Stimulated activated CD8-positive, alpha-beta memory T cell treated with anti-CD3 and anti-CD28 coated beads, Interleukin-15, amount 100 ng/mL, for 4 hours (primary cell): ENCODE measurements around the gene UGT1A10.

Experiments
- DNase-seq, 2 donors: peaks; one replicate each; pipeline ENCODE4 v3.0.0-alpha.2; 2020; ENCODE audit warnings: low read depth in 2 of 2

Gene UGT1A10

DNA sequence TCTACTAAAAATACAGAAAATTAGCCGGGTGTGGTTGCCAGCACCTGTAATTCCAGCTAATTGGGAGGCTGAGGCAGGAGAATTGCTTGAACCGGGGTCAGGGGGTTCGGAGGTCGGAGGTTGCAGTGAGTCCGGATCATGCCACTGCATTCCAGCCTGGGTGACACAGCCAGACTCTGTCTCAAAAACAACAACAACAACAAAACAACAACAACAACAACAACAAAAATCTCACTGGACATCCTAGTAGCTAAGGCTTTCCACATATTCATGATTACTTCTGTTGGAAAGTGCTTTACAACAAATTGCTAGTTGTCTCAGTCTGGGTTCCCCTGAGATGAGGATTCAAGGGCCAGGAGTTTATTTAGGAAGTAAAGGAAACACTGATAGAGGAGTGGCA lies 137.6 kb downstream of the UGT1A10 start:
- no peak for DNase-seq

DNA sequence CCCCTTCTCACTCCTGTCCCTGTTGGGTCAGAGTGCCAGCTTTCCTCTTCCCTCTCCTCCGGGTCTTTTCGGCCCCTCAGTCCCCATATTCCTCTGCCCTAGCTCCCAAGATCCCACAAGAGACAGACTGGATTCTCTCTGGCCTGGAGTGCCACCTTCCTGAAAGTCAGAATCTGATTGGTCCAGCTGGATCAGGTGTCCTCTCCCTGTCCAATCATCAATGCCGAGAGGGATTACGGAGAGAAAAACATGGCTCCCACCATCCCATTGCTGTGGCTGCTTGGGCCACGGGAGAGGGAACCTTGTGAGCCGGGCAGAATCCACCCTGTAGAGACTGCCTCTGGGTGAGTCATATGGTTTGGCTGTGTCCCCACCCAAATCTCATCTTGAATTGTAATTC lies 139.2 kb downstream of the UGT1A10 start:
- no peak for DNase-seq

DNA sequence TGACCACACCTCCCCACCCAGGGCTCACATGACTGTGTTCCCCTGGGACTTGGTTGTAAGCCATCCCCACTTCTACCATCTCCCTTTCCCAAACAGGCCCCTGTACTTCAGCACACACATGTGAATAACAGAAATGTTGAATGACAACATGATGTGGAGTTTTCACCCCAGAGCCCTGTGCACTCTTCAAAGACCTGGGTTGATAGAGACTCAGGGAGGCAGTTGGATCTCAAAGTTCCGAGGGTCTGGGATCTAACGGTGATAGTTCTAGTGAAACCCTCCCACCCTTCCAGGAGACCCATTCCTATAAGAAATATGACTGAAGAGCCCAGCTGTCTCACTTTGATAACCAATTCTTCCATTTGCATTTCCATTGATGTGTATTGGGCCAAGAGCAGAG lies 141.8 kb downstream of the UGT1A10 start, which contains the start of gene MROH2A:
TSS of gene MROH2A (plus strand) at position 301 of the 400 bp plus-strand sequence. CDS start 1,029 bp downstream, outside the sequence.
- no peak for DNase-seq

DNA sequence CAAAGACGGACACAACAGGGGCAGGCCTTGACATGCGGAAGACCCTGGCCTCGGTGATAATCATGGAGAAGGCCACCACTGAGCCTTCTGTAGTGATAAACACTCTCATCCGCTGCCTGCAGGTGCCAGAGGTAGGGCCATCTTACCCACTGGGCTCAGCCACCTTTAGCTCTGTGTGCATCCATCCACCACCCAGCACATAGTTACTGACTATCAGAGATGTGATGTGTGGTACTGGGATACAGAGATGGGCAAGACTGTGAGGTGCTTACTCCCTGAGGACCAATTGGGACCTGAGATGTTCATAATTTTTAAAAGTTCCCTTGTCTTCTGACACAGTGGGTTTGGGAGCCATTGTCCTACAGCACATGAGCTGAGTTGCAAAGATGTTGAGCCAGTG lies 143.5 kb downstream of the UGT1A10 start:
- no peak for DNase-seq

DNA sequence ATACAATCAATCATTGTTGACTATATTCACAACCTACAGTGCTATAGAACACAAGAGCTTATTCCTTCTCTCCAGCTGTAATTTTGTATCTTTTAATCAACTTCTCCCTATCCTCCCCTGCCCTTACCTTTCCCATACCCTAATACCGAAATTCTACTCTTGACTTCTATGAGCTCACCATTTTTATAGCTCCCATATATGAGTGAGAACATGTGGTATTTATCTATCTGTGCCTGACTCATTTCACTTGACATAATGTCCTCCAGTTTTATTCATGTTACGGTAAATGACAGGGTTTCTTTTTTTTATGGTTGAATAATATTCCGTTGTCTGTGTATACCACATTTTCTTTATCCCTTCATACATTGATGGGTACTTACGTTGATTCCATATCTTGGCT lies 144.5 kb downstream of the UGT1A10 start:
- DNase-seq = no peak

DNA sequence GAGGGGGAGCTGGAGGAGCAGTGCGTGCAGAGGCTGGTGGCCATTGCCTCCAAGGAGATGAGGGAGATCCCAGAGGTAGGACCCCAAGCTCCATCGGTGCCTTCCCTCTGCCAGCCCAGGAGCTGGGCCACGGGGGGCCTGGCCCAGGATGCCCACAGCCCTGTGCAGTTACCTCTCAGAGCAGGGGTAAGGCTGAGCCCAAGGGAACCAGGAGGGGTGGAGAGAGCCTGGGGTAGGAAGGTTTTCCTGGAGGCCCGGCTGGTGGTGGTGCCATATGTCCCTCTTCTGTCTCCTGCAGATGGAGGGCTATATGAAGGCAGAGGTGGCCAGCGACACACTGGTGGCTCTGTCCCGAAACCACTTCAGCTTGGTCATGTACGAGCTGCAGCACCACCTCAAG lies 153.3 kb downstream of the UGT1A10 start:
- no peak for DNase-seq

DNA sequence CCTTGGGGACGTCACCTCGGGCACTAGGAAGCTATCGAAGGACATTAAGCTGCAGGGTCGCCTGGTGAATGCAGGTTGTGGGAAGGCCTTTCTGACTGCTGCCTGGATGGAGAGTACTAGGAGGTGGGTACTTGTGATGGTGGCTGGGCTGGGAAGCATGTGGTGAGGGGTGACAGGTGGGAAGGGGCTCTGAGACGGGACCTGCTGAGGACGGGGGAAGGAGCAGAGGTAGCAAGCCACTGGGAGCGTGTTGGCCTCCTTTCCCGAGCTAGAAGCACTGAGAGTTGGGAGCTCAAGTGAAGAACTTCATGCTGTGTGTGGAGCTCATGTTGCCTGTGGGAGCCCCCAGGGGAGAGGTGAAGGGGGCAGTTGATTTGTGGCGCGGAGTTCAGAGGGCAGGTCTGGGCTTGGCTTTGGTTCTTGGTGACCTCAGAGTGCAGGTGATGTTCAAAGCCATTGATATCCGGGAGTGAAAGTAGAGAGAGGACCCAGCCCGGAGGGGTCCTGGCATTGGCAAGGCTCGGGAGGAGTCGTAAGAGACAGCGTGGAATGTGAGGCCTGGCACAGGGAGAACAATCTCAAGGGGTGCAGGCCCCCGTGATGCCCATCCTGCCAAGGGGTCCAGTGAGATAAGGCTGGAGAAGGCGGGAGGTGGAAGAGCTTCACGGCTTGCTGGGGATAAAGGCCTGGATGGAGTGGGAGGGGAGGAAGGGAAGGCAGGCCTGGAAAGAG lies 155.1 kb downstream of the UGT1A10 start:
- no peak for DNase-seq

DNA sequence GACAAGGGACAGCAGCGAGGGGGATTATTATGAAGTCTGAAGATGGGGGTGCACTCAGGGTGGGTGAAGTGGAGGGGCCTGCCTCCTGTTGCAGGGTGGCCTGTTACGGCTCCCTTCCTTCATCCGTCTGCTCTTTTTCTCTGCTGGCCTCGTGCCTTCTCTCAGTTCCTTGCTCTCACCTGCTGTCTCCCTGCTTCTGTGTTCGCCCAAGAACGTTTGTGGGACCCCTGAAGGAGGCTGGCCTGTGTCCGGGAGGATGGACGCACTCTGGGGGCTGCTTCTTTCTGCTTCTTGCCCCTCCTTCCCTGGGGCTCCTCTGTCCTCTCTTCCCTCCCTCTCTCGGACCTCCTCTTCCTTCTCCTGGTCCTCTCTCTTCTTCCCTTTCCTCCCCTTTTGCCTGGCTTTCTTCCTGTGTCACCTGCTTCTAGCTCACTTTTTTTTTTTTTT lies 155.7 kb downstream of the UGT1A10 start:
- no peak for DNase-seq

DNA sequence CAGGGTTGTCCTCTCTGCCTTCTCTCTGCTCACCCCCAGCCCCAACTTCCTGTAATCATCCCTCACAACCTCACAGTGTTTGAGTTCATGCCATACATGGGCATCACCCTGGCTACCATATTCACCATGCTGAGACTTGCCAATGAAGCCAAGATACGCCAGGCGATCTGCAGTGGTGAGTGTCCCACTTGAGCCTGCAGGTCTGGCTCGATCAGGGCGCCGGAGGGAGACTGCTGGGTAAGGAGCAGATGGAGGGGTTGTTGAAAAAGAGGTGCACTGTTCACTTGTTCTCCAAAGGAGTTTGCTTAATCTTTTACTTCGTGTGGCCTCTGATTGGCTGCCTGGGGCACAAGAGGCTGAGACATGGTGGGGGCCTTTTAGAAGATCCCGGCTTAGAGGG lies 156.5 kb downstream of the UGT1A10 start:
- no peak for DNase-seq

DNA sequence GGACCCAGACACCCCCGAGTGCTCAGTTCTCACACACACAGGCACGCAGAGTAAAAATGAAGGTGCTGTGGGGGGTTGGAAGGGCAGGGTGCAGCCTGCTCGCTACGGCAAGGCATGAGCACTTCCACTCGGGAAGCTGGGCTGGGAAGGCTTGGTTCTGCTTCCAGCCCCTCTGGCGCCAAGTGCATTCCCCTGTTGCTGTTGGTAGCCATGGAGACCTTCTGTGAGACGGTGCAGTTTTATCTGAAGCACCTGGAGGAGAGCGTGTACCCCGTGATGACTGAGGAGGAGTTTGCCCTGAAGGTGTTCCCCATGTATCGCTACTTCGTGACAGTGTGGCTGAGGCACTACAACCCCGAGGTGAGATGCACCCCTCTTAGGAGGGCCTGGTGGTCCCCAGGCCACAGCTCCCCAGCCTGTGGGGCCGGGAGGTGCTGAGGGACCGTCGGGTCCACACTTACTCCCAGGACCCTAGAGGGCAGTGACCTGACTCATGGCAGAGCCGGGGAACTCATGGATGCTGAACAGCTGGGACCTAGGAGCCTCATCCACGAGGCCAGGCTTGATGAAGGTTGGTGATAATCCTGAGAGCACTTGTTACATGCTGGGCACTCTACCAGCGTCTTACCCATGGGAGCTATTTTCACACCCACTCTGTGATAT lies 157.3 kb downstream of the UGT1A10 start:
- DNase-seq = no peak

DNA sequence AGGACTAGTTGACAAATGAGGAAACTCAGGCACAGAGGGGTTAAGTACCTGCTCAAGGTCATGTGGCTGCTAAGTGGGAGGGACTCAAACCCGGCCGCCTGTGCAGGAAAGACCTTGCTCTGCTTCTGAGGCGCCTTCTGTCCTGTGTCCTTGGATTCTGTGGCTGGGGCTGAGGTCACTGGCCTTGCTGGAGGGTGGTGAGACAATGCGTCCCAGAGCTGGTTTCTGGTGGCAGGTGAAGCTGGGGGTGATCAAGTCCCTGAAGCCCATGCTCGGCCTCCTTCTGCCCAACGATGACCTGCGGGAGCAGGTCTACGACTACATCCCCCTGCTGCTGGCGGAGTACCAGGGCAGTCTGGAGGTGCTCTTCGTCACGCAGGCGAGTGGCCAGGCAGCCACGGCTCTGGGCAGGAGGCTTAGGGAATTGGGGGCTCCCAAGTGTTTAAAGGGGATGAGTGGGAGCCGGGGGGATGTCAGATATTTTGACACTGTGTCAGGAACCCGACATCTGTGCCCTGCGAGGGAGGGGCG lies 157.9 kb downstream of the UGT1A10 start:
- no peak for DNase-seq

DNA sequence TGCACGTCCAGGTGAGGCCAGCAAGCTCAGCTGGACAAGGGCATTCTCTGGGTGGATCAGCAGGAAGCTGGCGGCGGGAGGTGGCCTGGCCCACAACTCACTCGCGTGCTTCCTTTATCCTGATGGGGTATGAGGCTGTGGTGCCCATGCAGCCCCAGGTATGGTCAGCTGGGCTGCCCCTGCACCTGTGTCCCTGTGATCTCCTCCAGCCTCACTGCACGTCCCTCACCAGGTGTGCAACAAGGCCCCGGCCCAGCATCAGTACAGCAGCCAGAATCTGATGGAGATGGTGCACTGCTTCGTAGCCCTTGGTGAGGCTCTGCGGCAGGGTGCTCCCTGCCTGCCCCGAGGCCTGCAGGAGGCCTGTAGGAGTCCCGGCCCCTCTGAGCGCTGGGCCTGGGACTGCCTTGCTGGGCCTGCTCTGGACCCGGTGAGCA lies 159.5 kb downstream of the UGT1A10 start:
- DNase-seq = no peak

DNA sequence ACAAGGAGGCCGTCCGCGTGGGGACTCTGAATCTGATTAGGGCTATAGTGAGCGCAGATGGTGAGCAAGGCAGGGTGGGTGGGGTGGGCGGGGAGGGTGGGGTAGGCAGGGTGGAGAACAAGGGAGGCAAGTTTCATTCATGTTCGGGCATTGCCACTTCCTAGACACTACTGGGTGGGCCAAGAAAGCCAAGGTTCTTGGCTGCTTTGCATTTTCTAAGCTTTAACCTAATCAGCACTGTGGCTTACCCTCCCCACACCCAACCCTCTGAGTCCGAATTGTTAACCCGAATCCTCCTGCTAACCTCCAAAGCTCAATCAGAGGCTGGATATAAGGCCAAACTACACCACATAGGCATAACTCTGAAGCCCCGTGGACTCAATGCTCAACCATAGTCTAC lies 160.0 kb downstream of the UGT1A10 start:
- DNase-seq = no peak

DNA sequence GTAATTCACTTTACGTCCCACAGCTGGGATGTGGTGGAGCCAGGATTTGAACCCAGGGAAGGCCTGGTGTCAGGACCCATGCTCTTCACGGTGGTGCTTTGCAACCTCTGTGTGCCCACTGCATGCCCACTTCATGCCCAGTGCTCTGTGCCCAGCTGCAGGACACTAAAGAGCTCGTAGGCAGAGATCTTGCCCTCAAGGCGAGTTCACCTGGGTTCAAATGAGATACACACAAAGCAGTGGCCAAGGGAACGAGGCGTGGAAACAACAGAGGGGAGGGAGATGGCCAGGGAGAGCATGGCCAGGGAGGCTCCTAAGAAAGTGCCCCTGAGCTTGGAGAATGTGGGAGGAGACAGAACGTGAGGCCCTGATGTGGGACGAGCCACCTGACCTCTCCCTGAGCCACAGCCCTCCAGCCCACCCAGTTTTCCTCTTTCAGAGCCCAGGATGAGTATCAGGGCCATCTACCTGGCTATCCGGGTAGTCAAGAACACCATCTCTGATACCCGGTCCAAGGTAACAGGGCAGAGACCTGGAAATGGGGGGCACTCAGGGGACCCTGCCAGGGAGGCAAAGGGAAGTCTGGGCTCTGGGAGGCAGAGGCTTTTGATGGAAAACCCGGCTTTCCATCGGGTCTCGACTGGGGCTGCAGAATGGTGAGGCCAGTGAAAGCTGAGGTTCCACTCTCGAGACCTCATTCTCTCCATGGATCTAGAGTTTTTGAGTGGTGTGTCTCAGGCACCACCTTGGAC lies 162.3 kb downstream of the UGT1A10 start:
- DNase-seq = no peak

DNA sequence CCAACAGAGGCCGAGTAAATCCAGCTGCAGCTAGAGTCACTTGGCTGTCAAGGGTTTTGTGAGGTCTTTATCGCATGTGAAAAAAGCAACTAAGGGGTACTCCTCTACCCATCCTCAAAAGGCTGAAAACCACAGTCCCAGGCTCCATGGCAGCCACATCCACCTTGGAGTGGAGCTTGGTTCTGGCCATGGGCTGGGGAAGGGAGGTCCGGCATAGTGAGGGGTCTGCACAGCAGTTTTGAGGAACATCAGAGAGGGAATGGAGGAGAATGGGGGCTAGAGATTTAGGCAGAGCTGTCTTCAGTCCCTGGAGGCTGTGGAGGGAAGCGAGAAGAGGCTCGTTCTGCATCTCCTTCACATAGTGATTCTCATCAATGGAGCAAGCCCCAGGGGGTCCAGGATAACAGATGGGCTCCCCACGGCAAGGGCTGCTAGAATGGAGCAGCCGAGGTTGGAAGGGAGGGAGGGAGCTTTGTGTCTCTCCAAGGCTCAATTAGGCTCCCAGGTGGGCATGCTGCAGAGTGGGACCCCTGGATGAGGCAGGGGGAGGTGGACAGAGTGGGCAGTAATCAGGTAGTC lies 162.9 kb downstream of the UGT1A10 start:
- no peak for DNase-seq

DNA sequence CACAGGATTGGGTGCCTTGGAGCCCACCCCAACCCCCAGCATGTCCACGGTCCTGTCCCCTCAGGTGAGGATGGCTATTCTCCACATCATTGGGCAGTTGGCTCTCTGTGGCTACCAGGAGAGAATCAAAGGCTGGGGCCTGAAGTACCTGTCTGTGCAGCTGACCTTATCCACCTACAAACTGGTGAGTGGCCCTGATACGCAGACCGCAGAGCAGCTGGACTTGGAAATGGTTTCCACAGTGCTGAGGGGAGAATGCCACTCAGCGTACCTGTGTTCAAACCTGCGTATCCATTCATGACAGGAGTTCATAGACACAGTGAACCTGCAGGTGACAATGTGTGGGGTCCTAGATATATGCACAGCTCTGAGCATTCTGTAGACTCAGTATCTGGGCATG lies 163.5 kb downstream of the UGT1A10 start:
- DNase-seq = no peak

DNA sequence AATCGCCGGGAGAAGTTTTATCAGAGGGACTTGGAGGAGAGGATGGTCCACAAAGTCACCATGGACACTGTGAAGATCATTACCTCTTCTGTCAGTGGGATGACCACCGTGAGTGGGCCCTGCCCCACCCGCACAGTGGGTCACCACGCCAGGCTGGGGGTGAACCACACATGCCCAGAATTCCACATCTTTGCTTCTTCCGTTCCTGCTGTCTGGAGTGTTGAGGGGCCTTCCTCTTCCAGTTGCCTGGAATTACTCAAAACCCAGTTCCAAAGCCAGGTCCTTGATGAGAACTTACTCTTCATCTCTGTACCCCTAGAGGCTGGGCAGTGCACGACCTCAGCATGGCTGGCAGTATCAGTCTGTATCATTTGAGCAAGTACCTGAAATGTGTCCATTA lies 164.0 kb downstream of the UGT1A10 start:
- DNase-seq = no peak

DNA sequence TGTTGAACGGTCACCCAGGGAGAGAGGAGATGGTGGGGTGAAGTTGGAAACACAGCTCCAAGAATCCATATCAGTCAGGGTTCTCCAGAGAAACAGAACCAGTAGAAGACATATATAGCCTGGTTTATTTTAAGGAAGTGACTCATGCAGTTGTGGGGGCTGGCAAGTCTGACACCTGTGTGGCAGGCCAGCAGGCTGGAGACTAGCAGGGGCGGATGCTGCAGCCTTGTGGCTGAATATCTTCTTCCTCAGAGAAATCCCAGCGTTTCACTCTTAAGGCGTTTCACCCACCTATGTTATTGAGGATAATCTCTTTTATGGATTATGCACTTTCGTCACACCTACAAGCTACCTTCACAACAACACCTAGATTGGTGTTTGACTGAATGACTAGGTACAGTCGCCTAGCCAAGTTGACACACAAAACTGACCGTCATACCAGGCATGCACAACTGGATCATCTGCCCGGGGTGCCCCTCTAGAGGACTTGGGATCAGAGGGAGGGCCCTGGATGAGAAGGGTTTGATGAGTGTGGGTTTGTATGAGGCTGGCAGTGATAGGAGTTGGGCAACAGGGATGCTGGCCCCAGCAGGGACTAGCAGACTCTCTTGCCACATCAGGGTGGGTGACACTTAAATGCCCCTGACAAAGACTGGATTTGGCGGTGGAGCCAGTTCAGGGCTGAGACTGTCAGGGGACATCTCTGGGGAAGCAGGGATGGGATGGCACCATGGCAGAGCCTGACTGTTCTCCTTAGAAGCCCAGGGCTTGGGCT lies 165.3 kb downstream of the UGT1A10 start:
- no peak for DNase-seq

DNA sequence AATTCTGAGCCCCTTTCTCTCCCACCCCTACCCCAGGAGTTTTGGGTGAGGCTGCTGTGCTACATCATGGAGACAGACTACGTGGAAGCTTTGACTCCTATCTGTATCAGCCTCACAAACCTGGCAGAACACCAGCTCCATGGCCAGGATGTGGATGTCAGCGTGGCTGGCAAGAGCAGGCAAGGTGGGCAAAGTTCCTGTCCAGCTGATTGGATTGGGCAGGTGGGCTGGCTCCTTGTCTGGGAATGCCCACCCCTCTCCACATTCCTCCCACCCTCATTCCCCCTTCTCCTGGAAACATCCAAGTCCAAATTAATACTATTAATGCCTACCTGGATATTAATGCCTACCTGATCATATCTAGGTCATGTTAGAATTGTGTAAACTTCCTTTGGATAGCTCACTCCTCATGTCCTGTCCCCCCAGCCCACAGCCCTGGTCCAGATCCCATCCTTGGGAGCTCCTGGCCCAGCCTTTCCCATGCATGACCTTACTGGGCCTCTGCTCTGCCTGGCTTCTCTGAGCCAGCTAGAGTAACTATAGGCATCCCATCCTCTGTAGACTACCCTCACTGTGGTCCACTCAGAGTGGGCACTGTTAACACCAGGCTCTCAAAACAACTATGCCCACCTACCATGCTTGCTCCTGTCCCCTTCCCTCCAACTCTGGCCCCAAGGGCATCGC lies 166.0 kb downstream of the UGT1A10 start:
- no peak for DNase-seq

DNA sequence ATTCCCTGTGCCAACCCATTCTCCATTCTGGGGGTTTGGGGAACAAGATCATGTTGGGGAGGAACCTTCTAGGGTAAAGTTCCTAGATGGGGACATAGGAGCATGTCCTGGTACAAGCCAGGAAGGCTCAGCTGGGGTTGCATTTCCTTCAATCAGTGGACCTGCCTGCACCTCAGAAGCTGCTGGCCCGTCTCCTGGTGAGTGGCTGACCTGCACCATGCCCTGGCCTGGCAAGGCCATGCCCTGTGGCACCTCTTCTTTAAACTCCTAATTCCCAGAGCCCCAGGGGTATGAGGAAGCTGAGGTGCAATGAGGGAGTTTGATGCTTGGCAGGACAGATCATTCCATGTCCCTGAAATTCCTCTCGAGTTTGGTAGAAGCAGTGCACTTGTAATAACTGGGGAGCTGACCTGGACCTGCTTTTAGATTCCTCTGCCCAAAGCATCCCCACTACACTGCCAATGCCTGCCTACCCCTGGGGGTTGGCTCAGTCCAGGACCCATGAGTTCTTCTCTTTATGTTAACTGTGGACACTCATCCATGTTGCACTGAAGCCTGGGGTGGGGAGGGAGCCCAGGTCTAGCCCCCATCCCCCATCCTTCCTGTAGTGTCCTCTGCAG lies 167.2 kb downstream of the UGT1A10 start:
- DNase-seq = no peak
